Brain microvascular endothelial cell (primary cell): ENCODE data around the gene SLC35D3.

Experiments used
- DNase-seq: peaks from one replicate; pipeline ENCODE4 v3.0.0-alpha.2; 2020
- H3K27ac ChIP-seq: fragments of 250-450 bp; sonication (Bioruptor Pico); 2 replicates; pipeline ENCODE4 v1.5.1; 2020; ENCODE audit warnings: mild to moderate bottlenecking, moderate library complexity
- H3K27me3 ChIP-seq: fragments of 250-450 bp; sonication (Bioruptor Pico); replicated peaks from 2 replicates; pipeline ENCODE4 v1.5.1; 2020; ENCODE audit warnings: mild to moderate bottlenecking
- H3K36me3 ChIP-seq: fragments of 250-450 bp; sonication (Bioruptor Pico); replicated peaks from 2 replicates; pipeline ENCODE4 v1.5.1; 2020; ENCODE audit warnings: mild to moderate bottlenecking
- H3K4me3 ChIP-seq: 2 replicates; pipeline ENCODE4 v1.5.1; 2011; ENCODE audit warnings: low read depth, mild to moderate bottlenecking, control low read depth, low read length, moderate library complexity
- in situ Hi-C: cut with HindIII; loops from 2 replicates; pipeline ENCODE4 v1.10.0; 2017; ENCODE audit warnings: low sequenced_read_pairs, low pct_ligation_motif_present
- TF ChIP-seq, protein P1 (sequence below): IDR thresholded peaks from 2 replicates; pipeline ENCODE4 v1.5.1; 2011; ENCODE audit warnings: low read depth, mild to moderate bottlenecking, moderate library complexity, low read length, control low read depth, inconsistent platforms; ENCODE audit errors: missing control alignments

Gene SLC35D3

DNA sequence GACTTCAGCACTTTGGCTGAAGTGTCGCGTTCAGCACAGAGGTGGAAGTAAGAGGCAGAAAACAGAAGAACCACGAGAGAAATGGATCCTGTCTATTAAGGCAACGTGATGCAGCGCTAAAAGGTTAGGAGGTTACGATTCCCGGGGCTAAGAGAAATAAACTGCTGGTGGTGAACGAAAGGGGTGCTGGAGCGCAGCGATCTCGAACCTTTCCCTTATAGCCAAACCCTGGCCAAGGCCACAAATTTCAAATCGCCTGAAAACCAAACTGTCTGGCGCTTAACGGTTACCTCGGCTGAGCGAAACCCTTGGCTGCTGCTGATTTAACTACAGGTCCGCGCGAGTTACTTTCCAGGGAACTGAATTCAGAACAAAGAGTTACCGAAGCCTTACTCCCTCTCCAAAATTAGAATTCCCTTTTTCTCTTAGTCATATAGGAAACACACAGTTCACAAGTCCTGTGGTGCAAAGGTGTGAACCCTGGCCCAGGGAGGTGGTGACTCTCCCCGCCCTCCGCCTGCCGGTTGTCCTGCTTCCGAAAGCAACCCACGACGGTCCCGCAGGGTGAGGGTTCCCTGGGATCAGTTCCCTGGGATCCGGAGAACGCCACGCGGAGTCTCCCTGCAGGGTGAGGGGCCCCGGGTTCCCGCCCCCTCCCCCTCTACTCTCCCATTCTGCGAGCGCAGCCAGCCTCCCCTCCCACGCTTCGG lies 1.3 kb upstream of the SLC35D3 start:
- Histone ChIP-seq H3K4me3 (peak overlapping the region; percentile 52), H3K27me3 (peaks cover 36% of the 10 kb centered on the region), H3K36me3 (no peaks in the 10 kb centered on the region), H3K27ac (no peak overlapping the region)
- TF ChIP-seq, protein P1, sequence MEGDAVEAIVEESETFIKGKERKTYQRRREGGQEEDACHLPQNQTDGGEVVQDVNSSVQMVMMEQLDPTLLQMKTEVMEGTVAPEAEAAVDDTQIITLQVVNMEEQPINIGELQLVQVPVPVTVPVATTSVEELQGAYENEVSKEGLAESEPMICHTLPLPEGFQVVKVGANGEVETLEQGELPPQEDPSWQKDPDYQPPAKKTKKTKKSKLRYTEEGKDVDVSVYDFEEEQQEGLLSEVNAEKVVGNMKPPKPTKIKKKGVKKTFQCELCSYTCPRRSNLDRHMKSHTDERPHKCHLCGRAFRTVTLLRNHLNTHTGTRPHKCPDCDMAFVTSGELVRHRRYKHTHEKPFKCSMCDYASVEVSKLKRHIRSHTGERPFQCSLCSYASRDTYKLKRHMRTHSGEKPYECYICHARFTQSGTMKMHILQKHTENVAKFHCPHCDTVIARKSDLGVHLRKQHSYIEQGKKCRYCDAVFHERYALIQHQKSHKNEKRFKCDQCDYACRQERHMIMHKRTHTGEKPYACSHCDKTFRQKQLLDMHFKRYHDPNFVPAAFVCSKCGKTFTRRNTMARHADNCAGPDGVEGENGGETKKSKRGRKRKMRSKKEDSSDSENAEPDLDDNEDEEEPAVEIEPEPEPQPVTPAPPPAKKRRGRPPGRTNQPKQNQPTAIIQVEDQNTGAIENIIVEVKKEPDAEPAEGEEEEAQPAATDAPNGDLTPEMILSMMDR: no peak
- DNase-seq: no peak
- in situ Hi-C loops: no loop called here

DNA sequence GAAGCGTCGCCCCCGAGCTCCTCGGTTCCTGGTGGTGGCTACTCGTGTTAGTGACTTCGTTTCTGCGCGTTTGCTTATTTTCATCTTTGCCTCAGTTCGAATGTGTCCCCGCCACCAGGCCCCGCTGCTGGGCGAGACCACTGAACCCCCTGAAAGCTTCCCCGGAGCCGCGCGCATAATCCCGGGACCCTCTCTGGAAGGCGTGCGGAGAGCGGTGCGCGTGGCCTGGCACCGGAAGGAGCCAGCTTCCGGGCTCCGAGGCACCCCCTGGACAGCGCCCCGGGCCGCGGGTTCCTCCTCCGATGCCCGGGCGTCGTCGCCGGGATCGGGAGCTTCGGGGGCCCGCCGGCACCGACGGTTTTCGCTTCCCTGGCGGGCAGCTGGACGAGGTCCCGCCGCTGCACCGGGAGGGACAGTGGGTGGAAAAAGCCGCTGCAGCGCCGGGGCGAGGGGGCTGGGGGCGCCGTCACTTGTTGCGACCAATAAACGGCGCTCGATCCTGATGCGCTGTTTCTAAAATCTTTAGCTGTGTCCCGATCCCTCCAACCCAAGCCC lies 643 bp upstream of the SLC35D3 start:
- TF ChIP-seq, protein P1: no peak
- Histone ChIP-seq H3K4me3 (peak overlapping the region; percentile 52), H3K27ac (no peak overlapping the region), H3K36me3 (no peaks in the 10 kb centered on the region), H3K27me3 (peaks cover 36% of the 10 kb centered on the region)
- in situ Hi-C loops: no loop called here
- DNase-seq: no peak

DNA sequence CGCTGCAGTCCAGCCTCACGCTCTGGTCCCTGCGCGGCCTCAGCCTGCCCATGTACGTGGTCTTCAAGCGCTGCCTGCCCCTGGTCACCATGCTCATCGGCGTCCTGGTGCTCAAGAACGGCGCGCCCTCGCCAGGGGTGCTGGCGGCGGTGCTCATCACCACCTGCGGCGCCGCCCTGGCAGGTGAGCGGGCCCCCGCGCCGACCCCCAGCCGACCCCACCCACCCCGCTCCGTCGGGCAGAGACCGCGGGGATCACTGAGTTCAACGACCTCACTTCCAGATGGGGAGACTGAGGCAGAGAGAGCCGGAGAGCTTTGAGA lies 545 bp downstream of the SLC35D3 start:
- in situ Hi-C loops: no loop called here
- DNase-seq: no peak
- Histone ChIP-seq H3K27me3 (peaks cover 36% of the 10 kb centered on the region), H3K27ac (no peak overlapping the region), H3K4me3 (peak overlapping the region; percentile 52), H3K36me3 (no peaks in the 10 kb centered on the region)
- TF ChIP-seq, protein P1: no peak

DNA sequence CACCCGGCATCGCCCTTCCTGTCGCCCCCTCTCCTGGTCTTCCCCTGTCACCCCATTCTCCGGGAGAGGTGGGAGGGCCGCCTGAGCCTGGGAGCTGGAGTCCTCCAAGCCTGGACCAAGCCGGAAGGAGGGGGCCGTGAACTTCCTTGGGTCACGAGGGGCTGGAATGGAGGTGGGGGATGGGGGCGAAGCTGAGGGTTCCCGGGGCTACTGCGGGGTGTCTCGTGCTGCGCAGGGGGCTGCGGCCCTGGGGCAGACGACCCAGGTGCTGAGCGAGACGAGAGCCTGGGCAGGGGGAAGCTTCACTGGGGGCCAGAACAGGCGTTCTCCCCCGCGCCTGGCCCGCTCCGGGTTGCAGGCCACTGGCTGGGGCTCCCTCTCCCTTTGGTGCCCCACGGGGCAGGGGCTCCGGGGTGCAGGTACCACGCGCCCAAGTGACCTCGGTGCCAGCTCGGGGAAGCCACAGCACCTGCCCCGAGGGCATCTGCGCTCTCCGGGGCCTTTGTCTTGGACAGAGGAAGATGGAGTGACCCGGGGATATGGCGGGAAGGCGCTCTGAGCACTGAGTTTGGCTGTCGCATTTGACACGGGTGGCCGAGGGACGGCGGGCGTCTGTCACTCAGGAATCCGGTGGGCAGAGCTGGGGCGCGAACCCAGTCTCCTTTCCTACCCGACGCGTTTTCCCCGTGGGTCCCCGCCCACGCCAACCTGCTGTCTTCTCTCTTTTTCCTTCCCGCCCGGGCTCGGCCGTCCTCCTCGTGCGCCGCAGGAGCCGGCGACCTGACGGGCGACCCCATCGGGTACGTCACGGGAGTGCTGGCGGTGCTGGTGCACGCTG lies 1.2 kb downstream of the SLC35D3 start:
- in situ Hi-C loops: no loop called here
- H3K27me3 ChIP-seq: peaks cover 36% of the 10 kb centered on the region
- H3K4me3 ChIP-seq: peak overlapping the region; percentile 3
- DNase-seq: no peak
- no peak overlapping the region for H3K27ac ChIP-seq
- TF ChIP-seq, protein P1: no peak
- no peaks in the 10 kb centered on the region for H3K36me3 ChIP-seq

DNA sequence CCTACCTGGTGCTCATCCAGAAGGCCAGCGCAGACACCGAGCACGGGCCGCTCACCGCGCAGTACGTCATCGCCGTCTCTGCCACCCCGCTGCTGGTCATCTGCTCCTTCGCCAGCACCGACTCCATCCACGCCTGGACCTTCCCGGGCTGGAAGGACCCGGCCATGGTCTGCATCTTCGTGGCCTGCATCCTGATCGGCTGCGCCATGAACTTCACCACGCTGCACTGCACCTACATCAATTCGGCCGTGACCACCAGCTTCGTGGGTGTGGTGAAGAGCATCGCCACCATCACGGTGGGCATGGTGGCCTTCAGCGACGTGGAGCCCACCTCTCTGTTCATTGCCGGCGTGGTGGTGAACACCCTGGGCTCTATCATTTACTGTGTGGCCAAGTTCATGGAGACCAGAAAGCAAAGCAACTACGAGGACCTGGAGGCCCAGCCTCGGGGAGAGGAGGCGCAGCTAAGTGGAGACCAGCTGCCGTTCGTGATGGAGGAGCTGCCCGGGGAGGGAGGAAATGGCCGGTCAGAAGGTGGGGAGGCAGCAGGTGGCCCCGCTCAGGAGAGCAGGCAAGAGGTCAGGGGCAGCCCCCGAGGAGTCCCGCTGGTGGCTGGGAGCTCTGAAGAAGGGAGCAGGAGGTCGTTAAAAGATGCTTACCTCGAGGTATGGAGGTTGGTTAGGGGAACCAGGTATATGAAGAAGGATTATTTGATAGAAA lies 2.0 kb downstream of the SLC35D3 start:
- in situ Hi-C loops: no loop called here
- TF ChIP-seq, protein P1: no peak
- Histone ChIP-seq H3K27me3 (peaks cover 36% of the 10 kb centered on the region), H3K4me3 (no peak overlapping the region), H3K36me3 (no peaks in the 10 kb centered on the region), H3K27ac (no peak overlapping the region)
- no peak for DNase-seq
